Umbilical cord (tissue), 2 donors: Measurements from ENCODE around the gene ARFRP1. TPM values are rescaled to one million over a fixed set of nuclear protein-coding genes. Genes with fewer than 3 reads are reported as not detected.

ENCODE experiments used
- DNase-seq: peaks from one replicate; pipeline ENCODE4 v3.0.0-alpha.2; 2015; ENCODE audit warnings: low spot score
- total RNA-seq: library from RNA; depleted of rRNA; stranded (reverse); fragments of >200 nt; gene quantifications from one replicate; pipeline ENCODE4 v1.2.3, GENCODE V29; 2014; ENCODE audit warnings: low replicate concordance; ENCODE audit not compliant: insufficient read depth

Gene ARFRP1
- total RNA-seq, result 38.3 TPM

GRCh38 chr20:63707558-63708300 lies at the start of gene ARFRP1, which contains the start of gene ZGPAT:
ARFRP1 (minus strand) TSS chr20:63707976; CDS start chr20:63707091, 885 bp downstream.
ZGPAT (plus strand) TSS chr20:63708039; CDS start chr20:63708581, 542 bp downstream.
- DNase-seq, result peak; percentile 90

DNA sequence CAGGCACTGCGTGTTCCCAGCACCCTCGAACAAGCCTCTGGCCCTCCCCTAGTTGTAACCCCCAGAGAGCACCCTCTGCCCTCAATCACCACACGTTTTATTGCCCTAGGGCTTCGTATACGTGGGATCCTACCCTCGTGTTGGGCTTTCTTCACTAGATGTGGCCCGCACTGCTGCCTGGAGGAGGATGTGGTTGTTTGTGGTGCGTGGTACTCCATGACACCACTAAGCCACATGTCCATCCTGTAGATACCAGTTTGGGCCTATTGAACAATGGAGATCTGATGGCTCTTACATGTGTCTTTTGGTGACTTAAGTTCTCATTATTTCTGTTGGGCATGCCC lies 48.8 kb upstream of the ARFRP1 start:
- no peak for DNase-seq

DNA sequence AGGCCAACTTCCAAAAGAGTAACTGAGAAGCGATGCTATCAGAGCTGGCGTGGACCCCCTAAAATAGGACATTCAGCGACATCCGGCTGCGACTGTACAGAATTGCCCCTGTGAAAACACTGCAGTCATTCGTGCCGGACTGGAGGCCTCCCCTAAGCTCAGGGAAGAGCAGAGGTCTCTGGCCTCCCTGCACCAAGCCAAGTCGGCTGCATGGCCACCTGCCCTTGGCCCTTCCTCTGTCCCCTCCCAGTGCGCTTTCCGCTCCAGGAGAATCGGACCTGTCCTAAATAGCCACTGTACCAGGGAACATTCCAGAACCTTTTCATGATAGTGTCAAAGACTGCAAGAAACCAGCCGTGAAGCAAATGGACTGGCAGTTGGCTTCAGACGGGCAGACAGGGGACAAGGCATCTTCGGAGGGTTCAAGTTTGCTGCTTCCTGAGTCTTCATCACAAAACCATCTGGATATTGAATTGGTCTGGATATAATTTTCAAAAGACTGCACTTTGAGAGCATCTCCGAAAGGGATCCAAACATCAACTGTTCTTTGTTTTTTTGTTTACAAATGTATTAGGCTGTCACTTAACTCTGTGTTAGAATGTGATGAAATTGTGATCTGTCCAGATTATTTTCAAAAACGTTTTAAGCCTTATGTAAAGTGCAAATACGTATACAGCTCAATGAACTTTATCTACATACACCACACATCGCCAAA lies 48.3 kb upstream of the ARFRP1 start:
- no peak for DNase-seq

- no peak for DNase-seq
Observed at GRCh38 chr20:63754008-63754407, 46.2 kb upstream of the ARFRP1 start.

GRCh38 chr20:63753381-63753780 lies 45.6 kb upstream of the ARFRP1 start:
- no peak for DNase-seq

GRCh38 chr20:63752411-63753101 lies 44.8 kb upstream of the ARFRP1 start:
- DNase-seq, result no peak

DNA sequence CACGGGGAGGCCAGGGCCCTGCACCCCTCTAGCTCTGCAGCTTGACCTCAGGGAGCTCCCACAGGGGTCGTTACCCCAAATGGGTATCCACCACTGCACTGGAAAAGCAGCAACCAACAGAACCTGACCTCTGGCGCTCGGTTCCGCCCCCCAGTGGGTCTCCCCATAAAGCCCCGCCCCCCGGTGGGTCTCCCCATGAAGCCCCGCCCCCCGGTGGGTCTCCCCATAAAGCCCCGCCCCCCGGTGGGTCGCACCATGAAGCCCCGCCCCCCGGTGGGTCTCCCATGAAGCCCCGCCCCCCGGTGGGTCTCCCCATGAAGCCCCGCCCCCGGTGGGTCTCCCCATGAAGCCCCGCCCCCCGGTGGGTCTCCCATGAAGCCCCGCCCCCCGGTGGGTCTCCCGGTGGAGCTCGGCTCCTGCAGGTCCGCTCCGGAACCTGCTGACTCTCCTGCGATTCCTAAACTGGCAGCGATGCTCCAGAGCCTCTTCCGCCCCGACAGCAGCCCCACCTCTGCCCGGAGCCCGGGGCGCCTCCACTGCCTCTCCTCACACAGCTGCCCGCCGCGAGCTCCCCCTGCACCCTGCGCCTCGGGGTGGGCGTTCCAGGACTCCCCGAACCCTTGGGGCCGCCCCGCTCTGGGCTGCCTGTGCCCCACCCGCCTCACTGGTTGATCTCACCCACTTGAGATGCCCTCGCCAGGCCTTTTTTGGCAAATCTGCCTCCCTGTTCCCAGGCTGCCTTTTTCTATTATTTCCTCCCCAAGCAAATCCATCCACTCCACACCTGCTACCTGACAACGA lies 43.9 kb upstream of the ARFRP1 start:
- DNase-seq, result no peak

DNA sequence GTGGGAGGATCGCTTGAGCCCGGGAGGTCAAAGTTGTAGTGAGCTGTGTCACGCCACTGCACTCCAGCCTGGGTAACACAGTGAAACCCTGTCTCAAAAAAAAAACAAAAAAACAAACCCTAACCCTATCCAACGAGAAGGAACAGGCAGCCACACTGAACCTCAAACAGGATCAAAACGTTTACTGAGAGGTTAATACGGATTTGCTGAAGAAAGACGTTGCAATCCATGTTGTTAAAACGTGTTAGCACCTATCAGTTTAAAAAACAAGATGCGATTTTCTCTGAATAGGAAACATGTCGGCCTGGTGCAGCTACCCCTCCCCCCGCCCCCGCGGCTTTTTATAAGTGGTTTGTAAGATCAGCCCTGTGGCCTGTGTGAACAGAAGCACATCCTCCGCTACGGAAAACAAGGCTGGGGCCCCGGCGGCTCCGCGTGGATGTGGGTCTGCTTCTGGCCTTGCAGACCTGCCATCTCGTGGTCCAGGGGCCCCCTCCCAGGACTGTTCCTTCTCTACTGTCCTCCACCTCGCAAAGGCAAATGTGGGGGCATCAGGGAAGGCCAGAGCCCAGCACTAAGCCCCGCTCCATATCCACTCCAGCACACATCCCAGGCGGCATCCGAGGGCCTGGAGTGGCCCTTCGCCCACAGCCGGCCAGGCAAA lies 43.2 kb upstream of the ARFRP1 start:
- no peak for DNase-seq

DNA sequence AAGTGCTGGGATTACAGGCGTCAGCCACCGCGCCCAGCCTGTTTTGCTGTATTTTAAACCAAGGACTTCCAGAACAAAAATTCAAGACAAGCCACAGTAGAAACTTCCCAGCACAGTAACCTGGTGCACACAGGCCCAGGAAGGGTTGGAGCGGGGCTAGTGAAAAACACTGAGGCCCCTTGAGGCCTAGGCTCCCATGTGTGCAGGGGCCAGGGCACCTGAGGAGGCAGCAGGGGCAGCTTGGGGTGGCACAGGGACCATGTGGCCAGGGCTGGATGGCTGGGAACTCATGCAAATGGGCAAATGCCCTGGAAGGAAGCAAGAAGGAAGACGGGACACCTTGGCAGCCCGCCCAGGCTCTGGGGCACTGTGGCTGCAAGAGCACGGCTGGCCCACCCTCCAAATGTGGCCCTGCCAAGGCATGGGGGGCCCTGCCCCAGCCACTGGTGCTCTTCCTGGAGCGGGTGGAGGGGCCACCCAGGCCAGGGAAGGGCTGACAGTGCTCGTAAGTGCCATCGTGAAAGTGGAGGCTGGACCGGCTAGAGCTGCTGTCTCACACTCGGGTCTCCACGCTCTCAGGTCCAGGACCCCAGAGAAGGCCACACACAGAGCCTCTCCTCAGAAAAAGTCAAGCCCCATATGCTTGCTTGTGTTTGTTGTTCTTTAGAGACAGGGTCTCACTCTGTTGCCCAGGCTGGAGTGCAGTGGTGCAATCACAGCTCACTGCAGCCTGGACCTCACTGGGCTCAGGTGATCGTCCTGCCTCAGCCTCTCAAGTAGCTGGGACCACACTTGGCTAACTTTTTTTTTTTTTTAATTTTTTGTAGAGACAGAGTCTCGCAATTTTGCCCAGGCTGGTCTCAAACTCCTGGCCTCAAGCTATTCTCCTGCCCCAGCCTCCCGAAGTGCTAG lies 42.1 kb upstream of the ARFRP1 start:
- no peak for DNase-seq

DNA sequence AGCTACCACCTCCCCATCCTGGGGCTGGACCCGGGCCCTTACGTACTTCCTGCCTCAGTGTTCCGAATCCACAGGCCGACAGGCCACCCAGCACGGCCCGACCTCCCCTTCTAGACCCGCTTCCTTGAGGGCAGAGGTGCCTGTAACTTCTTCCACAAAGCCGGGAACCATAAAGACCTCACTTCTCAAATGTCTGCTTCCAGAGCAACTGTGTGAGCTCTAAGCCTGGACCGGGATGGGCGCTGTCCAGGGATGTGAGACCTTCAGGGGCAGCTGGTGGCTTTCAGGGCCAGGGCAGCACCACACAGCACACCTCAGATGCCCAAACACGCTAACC lies 41.1 kb upstream of the ARFRP1 start:
- no peak for DNase-seq

DNA sequence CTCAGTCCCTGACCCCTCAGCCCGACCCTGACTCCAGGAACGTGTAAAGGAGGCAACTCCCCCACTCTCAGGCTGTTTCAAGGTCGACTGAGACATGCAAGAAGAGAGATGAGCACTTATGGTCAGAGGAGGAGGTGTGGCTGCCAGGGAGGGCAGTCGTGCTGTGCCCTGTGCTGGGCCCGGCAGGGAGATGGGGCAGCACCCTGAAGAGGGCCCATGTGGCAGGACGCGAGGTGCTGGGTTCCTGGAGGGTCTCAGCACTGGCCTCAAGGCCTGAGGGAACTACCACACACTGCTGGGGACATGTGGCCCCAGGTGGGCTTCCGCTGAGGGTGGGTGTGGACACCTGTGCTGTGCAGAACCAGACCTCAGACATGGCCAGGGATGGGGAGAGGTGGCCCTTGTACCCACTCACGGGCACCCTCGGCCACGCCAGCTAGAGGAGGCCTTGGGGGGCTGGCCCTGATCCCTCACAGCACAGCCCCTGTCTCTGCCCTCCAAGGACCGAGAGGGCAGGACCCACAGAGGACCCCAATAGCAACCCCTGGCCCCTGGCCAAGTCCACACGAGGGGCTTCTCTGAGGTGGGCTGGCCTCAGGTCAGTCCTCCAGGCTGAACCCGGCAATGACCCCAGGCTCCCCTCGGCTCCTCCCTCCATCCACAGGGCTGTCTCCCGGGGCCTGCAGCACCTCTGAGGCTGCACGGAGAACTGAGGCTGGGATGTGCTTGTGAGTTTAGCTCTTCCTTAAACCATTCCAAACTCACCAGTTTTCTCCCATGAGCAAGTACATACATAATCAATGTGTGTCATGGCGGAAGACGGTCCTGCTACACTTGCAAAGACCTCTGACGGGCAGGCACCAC lies 40.5 kb upstream of the ARFRP1 start:
- no peak for DNase-seq

DNA sequence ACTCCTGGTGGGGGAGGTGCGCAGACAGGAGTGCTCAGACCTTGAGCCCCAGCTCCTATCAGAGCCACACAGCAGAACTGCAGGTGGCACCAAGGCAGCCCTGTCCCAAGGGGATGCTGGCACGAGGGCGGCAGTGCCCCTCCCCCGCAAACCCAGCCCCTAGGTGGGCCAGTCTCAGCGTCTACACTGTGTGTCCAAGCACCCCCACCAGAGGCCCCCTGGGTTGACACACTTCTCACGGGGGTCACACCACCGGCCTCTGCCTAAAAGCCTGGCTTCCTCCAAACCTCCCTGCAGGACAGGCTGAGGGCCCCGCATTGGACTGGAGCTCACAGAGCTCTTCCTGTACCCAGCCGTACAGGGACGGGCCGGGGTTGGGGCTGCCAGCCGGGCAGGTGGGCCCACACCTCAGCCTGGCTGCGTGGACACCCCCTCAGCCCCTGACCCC lies 39.9 kb upstream of the ARFRP1 start:
- no peak for DNase-seq

- DNase-seq, result no peak
Observed at GRCh38 chr20:63746751-63747315, 39.1 kb upstream of the ARFRP1 start.

GRCh38 chr20:63745961-63746731 lies 38.4 kb upstream of the ARFRP1 start:
- no peak for DNase-seq

DNA sequence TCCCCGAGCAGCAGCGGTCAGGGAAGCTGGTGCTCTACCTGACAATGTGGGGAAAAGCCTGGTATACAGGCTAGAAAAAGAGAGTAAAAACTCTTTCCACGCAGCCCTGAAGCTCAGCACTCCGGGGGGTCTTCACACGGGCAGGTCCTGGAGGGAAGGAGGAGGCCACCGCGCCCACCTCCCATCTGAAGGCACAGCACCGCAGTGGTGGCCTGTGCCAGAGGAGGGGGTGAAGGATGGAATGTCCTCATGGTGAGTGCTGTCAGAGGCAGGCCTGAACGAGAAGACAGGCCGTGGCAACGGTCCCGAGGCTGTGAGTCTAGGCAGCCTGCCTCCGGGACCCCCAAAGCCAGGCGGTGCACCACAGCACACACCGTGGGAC lies 37.6 kb upstream of the ARFRP1 start:
- no peak for DNase-seq

- no peak for DNase-seq
Observed at GRCh38 chr20:63744574-63745423, 37.0 kb upstream of the ARFRP1 start.

DNA sequence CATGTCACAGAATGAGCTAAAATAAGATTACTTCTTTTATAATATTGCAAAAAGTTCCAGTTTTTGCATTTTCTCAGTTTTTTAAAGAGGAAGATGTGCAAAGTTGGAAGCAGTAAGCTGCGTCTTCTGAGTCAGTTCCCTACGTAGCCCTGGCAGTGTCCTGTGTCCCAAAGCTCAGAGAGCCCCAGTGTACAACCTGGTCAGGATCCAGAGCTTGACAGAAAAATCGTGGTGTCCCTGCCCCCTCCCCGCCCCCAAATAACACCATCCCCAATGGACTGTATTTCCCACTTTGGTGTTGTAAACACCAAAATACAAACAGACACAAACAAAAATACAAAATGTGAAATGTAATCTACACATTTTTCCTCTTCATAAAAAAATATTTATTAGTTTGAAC lies 36.4 kb upstream of the ARFRP1 start:
- DNase-seq, result no peak
